ENCODE results near the gene MPP3.

The MPP3 gene

DNA sequence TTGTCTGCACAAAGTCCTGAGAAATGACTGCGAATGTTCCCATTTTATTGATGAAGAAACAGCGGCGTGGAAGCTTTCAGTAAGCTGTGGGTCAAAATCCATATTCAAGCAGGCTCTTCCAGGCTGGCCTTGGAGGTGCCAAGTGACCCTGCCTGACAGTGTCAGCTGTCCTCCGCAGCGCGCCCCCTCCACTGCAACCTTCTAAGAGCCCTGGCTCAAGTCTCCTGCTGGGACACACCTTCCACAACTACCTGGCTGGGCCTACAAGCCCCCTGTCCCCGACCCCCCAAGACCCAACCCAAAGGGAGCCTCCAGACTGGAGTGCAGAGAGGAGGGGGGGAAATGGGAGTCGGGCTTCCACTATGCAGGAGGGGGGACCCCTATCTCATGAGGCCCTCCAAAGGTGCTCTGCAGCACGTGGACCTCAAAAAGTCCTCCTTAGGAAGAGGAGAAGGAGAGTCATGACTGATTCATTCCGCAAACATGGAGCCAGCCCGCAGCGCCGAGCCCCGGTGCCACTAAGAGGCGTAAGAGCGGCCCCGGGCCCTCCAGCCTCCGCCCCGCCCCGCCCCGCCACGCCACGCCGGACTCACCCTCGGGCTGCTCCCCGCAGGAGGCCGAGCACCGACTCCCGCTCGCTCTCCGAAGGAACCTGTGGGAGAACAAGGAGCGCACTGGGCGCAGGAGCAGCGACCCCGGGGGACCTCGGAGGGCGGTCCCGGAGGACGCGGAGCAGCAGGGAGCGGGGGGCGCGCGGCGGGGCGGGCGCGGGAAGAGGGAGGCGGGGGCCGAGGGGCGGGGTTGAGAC lies 574 bp downstream of the MPP3 start:
- H3K36me3 ChIP-seq (ENCODE audit: insufficient read depth, low read length), result peaks cover 22% of the 10 kb centered on the region; the same call in 1 of the 2 replicates
- peak overlapping the region; percentile 83 for H3K9ac ChIP-seq (ENCODE audit: insufficient read length)
- peak overlapping the region; percentile 93 for H3K4me3 ChIP-seq
- DNase-seq (ENCODE audit: low read depth, low spot score), result no peak
- H3K27ac ChIP-seq, result no peak overlapping the region
- H3K9me3 ChIP-seq (ENCODE audit: low read depth, low read length), result no peaks in the 10 kb centered on the region
- TF ChIP-seq POLR2AphosphoS5 (IDR thresholded peaks at IDR 0.05; ENCODE audit: borderline replicate concordance, low read depth, low read length) (no peak), EZH2 (IDR thresholded peaks at IDR 0.05) (no peak), FOXP2 (optimal IDR thresholded peaks at IDR 0.05; ENCODE audit: control extremely low read depth, extremely low read length, insufficient read depth) (no peak)

GRCh38 chr17:43831633-43832032 lies 1.3 kb downstream of the MPP3 start:
- DNase-seq (ENCODE audit: low read depth, low spot score), result no peak
- TF ChIP-seq EZH2 (IDR thresholded peaks at IDR 0.05) (no peak), POLR2AphosphoS5 (IDR thresholded peaks at IDR 0.05; ENCODE audit: borderline replicate concordance, low read depth, low read length) (no peak)
- Histone ChIP-seq H3K36me3 (ENCODE audit: insufficient read depth, low read length) (peaks cover 22% of the 10 kb centered on the region; the same call in 1 of the 2 replicates), H3K9me3 (ENCODE audit: low read depth, low read length) (no peaks in the 10 kb centered on the region), H3K4me3 (peak overlapping the region; percentile 93), H3K27ac (no peak overlapping the region), H3K9ac (ENCODE audit: insufficient read length) (no peak overlapping the region)

GRCh38 chr17:43830510-43831140 lies 2.3 kb downstream of the MPP3 start:
- no peak overlapping the region for H3K4me3 ChIP-seq
- no peak overlapping the region for H3K27ac ChIP-seq
- no peak overlapping the region for H3K9ac ChIP-seq (ENCODE audit: insufficient read length)
- H3K9me3 ChIP-seq (ENCODE audit: low read depth, low read length), result no peaks in the 10 kb centered on the region
- peaks cover 26% of the 10 kb centered on the region; the same call in 1 of the 2 replicates for H3K36me3 ChIP-seq (ENCODE audit: insufficient read depth, low read length)
- no peak for DNase-seq (ENCODE audit: low read depth, low spot score)
- TF ChIP-seq FOXP2 (optimal IDR thresholded peaks at IDR 0.05; ENCODE audit: control extremely low read depth, extremely low read length, insufficient read depth) (no peak), EZH2 (IDR thresholded peaks at IDR 0.05) (no peak), POLR2AphosphoS5 (IDR thresholded peaks at IDR 0.05; ENCODE audit: borderline replicate concordance, low read depth, low read length) (no peak)

- TF ChIP-seq FOXP2 (optimal IDR thresholded peaks at IDR 0.05; ENCODE audit: control extremely low read depth, extremely low read length, insufficient read depth) (no peak), POLR2AphosphoS5 (IDR thresholded peaks at IDR 0.05; ENCODE audit: borderline replicate concordance, low read depth, low read length) (no peak), EZH2 (IDR thresholded peaks at IDR 0.05) (no peak)
- Histone ChIP-seq H3K36me3 (ENCODE audit: insufficient read depth, low read length) (peaks cover 30% of the 10 kb centered on the region; the same call in 1 of the 2 replicates), H3K9me3 (ENCODE audit: low read depth, low read length) (no peaks in the 10 kb centered on the region)
Measured at GRCh38 chr17:43829738-43830137, 3.2 kb downstream of the MPP3 start.

GRCh38 chr17:43827596-43827995 lies 5.3 kb downstream of the MPP3 start:
- no peaks in the 10 kb centered on the region for H3K9me3 ChIP-seq (ENCODE audit: low read depth, low read length)
- TF ChIP-seq POLR2AphosphoS5 (IDR thresholded peaks at IDR 0.05; ENCODE audit: borderline replicate concordance, low read depth, low read length) (no peak), FOXP2 (optimal IDR thresholded peaks at IDR 0.05; ENCODE audit: control extremely low read depth, extremely low read length, insufficient read depth) (no peak)
- no peak for DNase-seq (ENCODE audit: low read depth, low spot score)
- H3K27ac ChIP-seq, result no peak overlapping the region
- H3K36me3 ChIP-seq (ENCODE audit: insufficient read depth, low read length), result peaks cover 30% of the 10 kb centered on the region; the same call in 1 of the 2 replicates
- H3K4me3 ChIP-seq, result no peak overlapping the region
- no peak overlapping the region for H3K9ac ChIP-seq (ENCODE audit: insufficient read length)

More at GRCh38 chr17:43829738-43830137, 3.2 kb downstream of the MPP3 start:
- H3K27ac ChIP-seq, result no peak overlapping the region
- H3K4me3 ChIP-seq, result no peak overlapping the region
- DNase-seq (ENCODE audit: low read depth, low spot score), result no peak
- H3K9ac ChIP-seq (ENCODE audit: insufficient read length), result no peak overlapping the region

DNA sequence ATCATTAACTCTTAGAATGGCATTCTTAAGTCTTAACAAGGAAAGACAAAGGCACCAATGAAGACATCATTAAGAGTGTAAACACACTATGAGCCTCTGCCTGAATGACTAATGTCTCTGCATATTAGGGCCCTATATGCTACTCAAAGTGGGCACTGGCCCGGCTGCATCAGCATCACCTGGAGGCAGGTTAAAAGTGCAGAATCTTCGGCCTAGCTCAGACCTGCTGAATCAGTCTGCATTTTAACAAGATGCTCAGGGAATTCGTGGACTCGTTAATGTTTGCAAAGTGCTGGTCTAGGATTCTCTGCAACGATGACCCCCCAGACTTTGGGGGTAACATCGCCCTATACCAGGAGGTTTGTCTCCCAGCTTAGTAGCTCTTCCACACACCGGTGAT lies 6.7 kb downstream of the MPP3 start:
- H3K4me3 ChIP-seq, result no peak overlapping the region
- TF ChIP-seq POLR2AphosphoS5 (IDR thresholded peaks at IDR 0.05; ENCODE audit: borderline replicate concordance, low read depth, low read length) (no peak), FOXP2 (optimal IDR thresholded peaks at IDR 0.05; ENCODE audit: control extremely low read depth, extremely low read length, insufficient read depth) (no peak), EZH2 (IDR thresholded peaks at IDR 0.05) (no peak)
- no peak for DNase-seq (ENCODE audit: low read depth, low spot score)
- no peaks in the 10 kb centered on the region for H3K9me3 ChIP-seq (ENCODE audit: low read depth, low read length)
- H3K9ac ChIP-seq (ENCODE audit: insufficient read length), result no peak overlapping the region
- H3K27ac ChIP-seq, result no peak overlapping the region
- H3K36me3 ChIP-seq (ENCODE audit: insufficient read depth, low read length), result peaks cover 30% of the 10 kb centered on the region; the same call in 1 of the 2 replicates

DNA sequence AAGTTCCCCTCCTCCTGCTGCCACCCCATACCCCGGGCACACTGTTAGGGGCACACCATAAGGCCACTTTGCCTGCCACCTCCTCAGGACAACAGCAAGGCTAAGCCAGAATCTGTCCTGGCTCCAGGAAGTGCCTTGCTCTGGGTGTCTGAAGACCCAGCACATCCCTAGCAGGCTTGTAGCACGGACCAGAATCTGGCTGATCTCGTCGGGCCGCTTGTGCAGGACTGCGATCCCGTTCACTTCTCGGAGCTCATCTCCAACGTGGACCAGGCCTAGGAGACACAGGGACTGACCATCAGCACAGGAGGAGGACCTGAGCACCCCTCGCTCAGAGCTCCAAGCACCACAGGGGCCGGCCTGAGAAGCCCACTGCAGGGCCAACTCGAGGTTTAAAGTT lies 7.4 kb downstream of the MPP3 start:
- H3K36me3 ChIP-seq (ENCODE audit: insufficient read depth, low read length), result peaks cover 30% of the 10 kb centered on the region; the same call in 1 of the 2 replicates
- DNase-seq (ENCODE audit: low read depth, low spot score), result no peak
- H3K4me3 ChIP-seq, result no peak overlapping the region
- H3K27ac ChIP-seq, result no peak overlapping the region
- no peak overlapping the region for H3K9ac ChIP-seq (ENCODE audit: insufficient read length)
- H3K9me3 ChIP-seq (ENCODE audit: low read depth, low read length), result no peaks in the 10 kb centered on the region
- TF ChIP-seq EZH2 (IDR thresholded peaks at IDR 0.05), result no peak
- no peak for TF ChIP-seq POLR2AphosphoS5 (IDR thresholded peaks at IDR 0.05; ENCODE audit: borderline replicate concordance, low read depth, low read length)
- TF ChIP-seq FOXP2 (optimal IDR thresholded peaks at IDR 0.05; ENCODE audit: control extremely low read depth, extremely low read length, insufficient read depth), result no peak

- Histone ChIP-seq H3K4me3 (no peak overlapping the region), H3K36me3 (ENCODE audit: insufficient read depth, low read length) (peaks cover 19% of the 10 kb centered on the region; the same call in 1 of the 2 replicates), H3K9me3 (ENCODE audit: low read depth, low read length) (no peaks in the 10 kb centered on the region), H3K9ac (ENCODE audit: insufficient read length) (no peak overlapping the region), H3K27ac (no peak overlapping the region)
- DNase-seq (ENCODE audit: low read depth, low spot score), result no peak
- no peak for TF ChIP-seq POLR2AphosphoS5 (IDR thresholded peaks at IDR 0.05; ENCODE audit: borderline replicate concordance, low read depth, low read length)
- TF ChIP-seq EZH2 (IDR thresholded peaks at IDR 0.05), result no peak
- TF ChIP-seq FOXP2 (optimal IDR thresholded peaks at IDR 0.05; ENCODE audit: control extremely low read depth, extremely low read length, insufficient read depth), result no peak
Measured at GRCh38 chr17:43823350-43824084, 9.4 kb downstream of the MPP3 start.

All from SK-N-MC (cell line).